Measurements from ENCODE around the gene GPR15LG.
A peak's percentile ranks its signal among the peaks of the same experiment; 100 is the strongest.

Gene GPR15LG

GRCh38 chr10:84185526-84186175, 12.1 kb downstream of the GPR15LG start:
- no peak overlapping the region for H3K27ac ChIP-seq
- H3K4me3 ChIP-seq = no peak overlapping the region

GRCh38 chr10:84188815-84189214, 15.2 kb downstream of the GPR15LG start:
- no peak overlapping the region for H3K27ac ChIP-seq
- no peak overlapping the region for H3K4me3 ChIP-seq

- Histone ChIP-seq H3K4me3 (no peak overlapping the region), H3K27ac (peak overlapping the region in 1 of 21 experiments; percentile 21)
These were observed 17.0 kb downstream of the GPR15LG start for GRCh38 chr10:84190621-84191020.

- H3K27ac ChIP-seq = peak overlapping the region in 1 of 21 experiments; percentile 21
These were observed 17.5 kb downstream of the GPR15LG start for GRCh38 chr10:84191106-84191505.

GRCh38 chr10:84193327-84193726, 19.7 kb downstream of the GPR15LG start:
- H3K4me3 ChIP-seq = no peak overlapping the region
- H3K27ac ChIP-seq = no peak overlapping the region

More at GRCh38 chr10:84191106-84191505, 17.5 kb downstream of the GPR15LG start:
- H3K4me3 ChIP-seq = no peak overlapping the region

- Histone ChIP-seq H3K27ac (peak overlapping the region in 3 of 21 experiments; percentile 4 to 77 (median 48)), H3K4me3 (peak overlapping the region; percentile 30 to 62 (median 42))
These were observed 20.3 kb downstream of the GPR15LG start for GRCh38 chr10:84193846-84194423.

GRCh38 chr10:84194424-84195043, 20.9 kb downstream of the GPR15LG start, which contains the start of gene CDHR1:
CDHR1 (plus strand) TSS chr10:84194537; CDS start chr10:84194761, 224 bp downstream.
- Histone ChIP-seq H3K27ac (peak within 1 kb of the TSS in 15 of 21 experiments; percentile 2 to 77 (median 48)), H3K4me3 (peak within 1 kb of the TSS; percentile 30 to 62 (median 42))

GRCh38 chr10:84195044-84195830, 21.6 kb downstream of the GPR15LG start:
- peak overlapping the region; percentile 30 to 62 (median 42) for H3K4me3 ChIP-seq
- H3K27ac ChIP-seq = peak overlapping the region in 9 of 21 experiments; percentile 2 to 77 (median 48)

- Histone ChIP-seq H3K4me3 (peak overlapping the region in 1 of 7 experiments; percentile 30), H3K27ac (no peak overlapping the region)
These were observed 22.5 kb downstream of the GPR15LG start for GRCh38 chr10:84196083-84196482.

GRCh38 chr10:84196941-84197340, 23.3 kb downstream of the GPR15LG start:
- Histone ChIP-seq H3K27ac (no peak overlapping the region), H3K4me3 (no peak overlapping the region)

GRCh38 chr10:84197643-84198042, 24.0 kb downstream of the GPR15LG start:
- no peak overlapping the region for H3K4me3 ChIP-seq
- H3K27ac ChIP-seq = no peak overlapping the region

- H3K27ac ChIP-seq = no peak overlapping the region
These were observed 24.8 kb downstream of the GPR15LG start for GRCh38 chr10:84198206-84198915.

GRCh38 chr10:84200537-84201243, 27.1 kb downstream of the GPR15LG start:
- H3K4me3 ChIP-seq = no peak overlapping the region
- H3K27ac ChIP-seq = no peak overlapping the region

More at GRCh38 chr10:84198206-84198915, 24.8 kb downstream of the GPR15LG start:
- H3K4me3 ChIP-seq = no peak overlapping the region

GRCh38 chr10:84201244-84201606, 27.6 kb downstream of the GPR15LG start:
- Histone ChIP-seq H3K27ac (no peak overlapping the region), H3K4me3 (no peak overlapping the region)

- H3K4me3 ChIP-seq = no peak overlapping the region
- H3K27ac ChIP-seq = no peak overlapping the region
These were observed 28.1 kb downstream of the GPR15LG start for GRCh38 chr10:84201682-84202081.

GRCh38 chr10:84202349-84202748, 28.7 kb downstream of the GPR15LG start:
- no peak overlapping the region for H3K27ac ChIP-seq

GRCh38 chr10:84204122-84204521, 30.5 kb downstream of the GPR15LG start:
- Histone ChIP-seq H3K27ac (no peak overlapping the region), H3K4me3 (no peak overlapping the region)

More at GRCh38 chr10:84202349-84202748, 28.7 kb downstream of the GPR15LG start:
- H3K4me3 ChIP-seq = no peak overlapping the region

GRCh38 chr10:84204610-84205009, 31.0 kb downstream of the GPR15LG start:
- Histone ChIP-seq H3K27ac (no peak overlapping the region), H3K4me3 (no peak overlapping the region)
